ENCODE data around the gene SAP130.

Gene SAP130

GRCh38 chr2:128024816-128025215 lies 3.0 kb downstream of the SAP130 start:
- TF ChIP-seq CTCF (IDR thresholded peaks at IDR 0.05; ENCODE audit: unreplicated experiment in 3 of 3), result no peak
- no peak overlapping the region for H3K27ac Mint-ChIP-seq
- peaks cover 4% of the 10 kb centered on the region for H3K27me3 Mint-ChIP-seq (ENCODE audit: low read depth)
- H3K36me3 Mint-ChIP-seq (ENCODE audit: low read depth), result peaks cover 22% of the 10 kb centered on the region
- H3K4me1 Mint-ChIP-seq, result peaks cover 17% of the 10 kb centered on the region
- no peak overlapping the region for H3K4me3 Mint-ChIP-seq
- no peaks in the 10 kb centered on the region for H3K9me3 Mint-ChIP-seq

GRCh38 chr2:128017561-128017960 lies 10.3 kb downstream of the SAP130 start:
- Mint-ChIP-seq H3K27ac (no peak overlapping the region), H3K36me3 (ENCODE audit: low read depth) (peaks cover 57% of the 10 kb centered on the region), H3K9me3 (no peaks in the 10 kb centered on the region)

GRCh38 chr2:128016620-128017019 lies 11.2 kb downstream of the SAP130 start:
- Mint-ChIP-seq H3K4me1 (no peaks in the 10 kb centered on the region), H3K27ac (no peak overlapping the region), H3K27me3 (ENCODE audit: low read depth) (no peaks in the 10 kb centered on the region), H3K9me3 (no peaks in the 10 kb centered on the region), H3K4me3 (no peak overlapping the region), H3K36me3 (ENCODE audit: low read depth) (peaks cover 53% of the 10 kb centered on the region)
- TF ChIP-seq CTCF (IDR thresholded peaks at IDR 0.05; ENCODE audit: unreplicated experiment in 3 of 3), result no peak

More at GRCh38 chr2:128017561-128017960, 10.3 kb downstream of the SAP130 start:
- Mint-ChIP-seq H3K4me1 (no peaks in the 10 kb centered on the region), H3K4me3 (no peak overlapping the region), H3K27me3 (ENCODE audit: low read depth) (no peaks in the 10 kb centered on the region)
- no peak for TF ChIP-seq CTCF (IDR thresholded peaks at IDR 0.05; ENCODE audit: unreplicated experiment in 3 of 3)

GRCh38 chr2:128012698-128013097 lies 15.2 kb downstream of the SAP130 start:
- Mint-ChIP-seq H3K36me3 (ENCODE audit: low read depth) (peaks cover 81% of the 10 kb centered on the region), H3K4me1 (no peaks in the 10 kb centered on the region), H3K9me3 (no peaks in the 10 kb centered on the region), H3K27ac (no peak overlapping the region), H3K4me3 (no peak overlapping the region), H3K27me3 (ENCODE audit: low read depth) (no peaks in the 10 kb centered on the region)
- no peak for TF ChIP-seq CTCF (IDR thresholded peaks at IDR 0.05; ENCODE audit: unreplicated experiment in 3 of 3)

GRCh38 chr2:128008074-128008672 lies 19.7 kb downstream of the SAP130 start:
- no peak for TF ChIP-seq CTCF (IDR thresholded peaks at IDR 0.05; ENCODE audit: unreplicated experiment in 3 of 3)
- Mint-ChIP-seq H3K27ac (no peak overlapping the region), H3K36me3 (ENCODE audit: low read depth) (peaks cover 77% of the 10 kb centered on the region), H3K4me1 (no peaks in the 10 kb centered on the region), H3K27me3 (ENCODE audit: low read depth) (no peaks in the 10 kb centered on the region), H3K9me3 (no peaks in the 10 kb centered on the region), H3K4me3 (no peak overlapping the region)

GRCh38 chr2:128004509-128004908 lies 23.4 kb downstream of the SAP130 start:
- no peaks in the 10 kb centered on the region for H3K4me1 Mint-ChIP-seq
- H3K9me3 Mint-ChIP-seq, result no peaks in the 10 kb centered on the region
- H3K27ac Mint-ChIP-seq, result no peak overlapping the region
- H3K4me3 Mint-ChIP-seq, result no peak overlapping the region
- H3K27me3 Mint-ChIP-seq (ENCODE audit: low read depth), result no peaks in the 10 kb centered on the region
- peaks cover 79% of the 10 kb centered on the region for H3K36me3 Mint-ChIP-seq (ENCODE audit: low read depth)
- TF ChIP-seq CTCF (IDR thresholded peaks at IDR 0.05; ENCODE audit: unreplicated experiment in 3 of 3), result no peak
